Measurements from ENCODE around the gene FTSJ1.

The FTSJ1 gene

DNA sequence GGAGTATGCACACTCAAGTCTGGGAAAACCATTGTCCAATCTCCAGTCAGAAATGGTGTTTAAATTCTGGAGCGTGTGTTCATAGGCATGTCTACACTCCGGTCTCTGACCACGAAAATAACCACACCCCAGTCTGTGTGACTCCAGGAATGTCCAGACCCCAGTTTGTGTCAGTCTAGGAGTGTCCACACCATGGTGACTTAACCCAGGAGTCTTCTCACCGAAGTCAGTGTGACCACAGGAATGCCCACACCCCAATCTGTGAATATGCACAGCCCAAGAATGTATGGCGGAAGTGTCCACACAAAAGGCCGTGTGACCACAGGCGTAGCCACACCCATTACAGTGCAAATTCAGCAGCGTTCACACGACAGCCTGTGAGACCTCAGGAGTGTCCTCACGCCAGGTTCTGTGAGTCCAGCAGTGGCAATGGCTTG, 11.4 kb downstream of the FTSJ1 start:
- H3K9ac ChIP-seq (ENCODE audit: low read depth, low read length), result no peak overlapping the region
- H3K27me3 ChIP-seq (ENCODE audit: insufficient read depth, low read length), result no peaks in the 10 kb centered on the region
- peaks cover 28% of the 10 kb centered on the region for H3K36me3 ChIP-seq (ENCODE audit: insufficient read depth, low read depth, low read length)
- no peak overlapping the region for H3K4me3 ChIP-seq (ENCODE audit: low read length)
- H3K4me1 ChIP-seq (ENCODE audit: insufficient read depth, low read length), result no peaks in the 10 kb centered on the region
- no peak overlapping the region for H3K27ac ChIP-seq (ENCODE audit: low read length)
- H3K9me3 ChIP-seq (ENCODE audit: insufficient read depth, low read depth, low read length), result no peaks in the 10 kb centered on the region

DNA sequence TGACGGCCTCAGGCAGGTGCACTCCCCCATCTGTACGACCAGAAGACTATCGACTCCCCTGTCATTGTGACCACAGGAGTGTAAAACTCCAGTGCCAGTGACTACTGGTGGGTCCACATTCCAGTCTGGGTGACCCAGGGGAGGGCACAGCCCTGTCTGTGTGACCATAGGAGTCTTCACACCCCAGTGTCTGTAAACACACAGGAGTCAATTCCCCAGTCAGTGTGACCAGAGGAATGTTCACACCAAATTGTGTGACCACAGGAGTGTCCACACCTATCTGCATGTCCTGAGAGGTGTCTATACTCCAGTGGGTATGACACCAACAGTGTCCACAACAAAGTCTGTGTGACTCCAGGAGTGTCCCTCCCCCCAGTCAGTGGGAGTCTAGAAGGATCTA, 12.0 kb downstream of the FTSJ1 start:
- Histone ChIP-seq H3K36me3 (ENCODE audit: insufficient read depth, low read depth, low read length) (peaks cover 22% of the 10 kb centered on the region), H3K9ac (ENCODE audit: low read depth, low read length) (no peak overlapping the region), H3K27ac (ENCODE audit: low read length) (no peak overlapping the region), H3K4me3 (ENCODE audit: low read length) (no peak overlapping the region), H3K27me3 (ENCODE audit: insufficient read depth, low read length) (no peaks in the 10 kb centered on the region), H3K4me1 (ENCODE audit: insufficient read depth, low read length) (no peaks in the 10 kb centered on the region), H3K9me3 (ENCODE audit: insufficient read depth, low read depth, low read length) (no peaks in the 10 kb centered on the region)

DNA sequence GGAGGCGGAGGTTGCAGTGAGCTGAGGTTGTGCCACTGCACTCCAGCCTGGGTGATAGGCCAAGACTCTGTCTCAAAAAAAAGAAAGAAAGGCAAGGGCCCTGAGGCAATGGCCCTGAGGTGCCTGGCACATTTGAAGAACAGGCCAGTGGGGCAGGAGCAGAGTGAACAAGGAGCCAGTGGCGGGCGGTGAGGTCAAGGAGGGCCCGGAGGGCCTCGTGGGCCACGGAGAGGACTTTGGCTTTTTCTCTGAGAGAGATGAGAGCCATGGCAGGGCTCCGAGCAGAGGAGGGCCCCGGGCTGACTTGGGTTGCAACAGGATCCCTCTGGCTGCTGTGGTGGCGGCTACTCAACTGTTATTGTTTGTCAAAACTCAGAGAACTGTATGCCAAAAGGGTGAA, 13.3 kb downstream of the FTSJ1 start:
- Histone ChIP-seq H3K27ac (ENCODE audit: low read length) (no peak overlapping the region), H3K4me1 (ENCODE audit: insufficient read depth, low read length) (no peaks in the 10 kb centered on the region), H3K9ac (ENCODE audit: low read depth, low read length) (no peak overlapping the region), H3K4me3 (ENCODE audit: low read length) (no peak overlapping the region), H3K36me3 (ENCODE audit: insufficient read depth, low read depth, low read length) (peaks cover 13% of the 10 kb centered on the region; the same call in 1 of the 2 replicates), H3K9me3 (ENCODE audit: insufficient read depth, low read depth, low read length) (no peaks in the 10 kb centered on the region), H3K27me3 (ENCODE audit: insufficient read depth, low read length) (no peaks in the 10 kb centered on the region)

DNA sequence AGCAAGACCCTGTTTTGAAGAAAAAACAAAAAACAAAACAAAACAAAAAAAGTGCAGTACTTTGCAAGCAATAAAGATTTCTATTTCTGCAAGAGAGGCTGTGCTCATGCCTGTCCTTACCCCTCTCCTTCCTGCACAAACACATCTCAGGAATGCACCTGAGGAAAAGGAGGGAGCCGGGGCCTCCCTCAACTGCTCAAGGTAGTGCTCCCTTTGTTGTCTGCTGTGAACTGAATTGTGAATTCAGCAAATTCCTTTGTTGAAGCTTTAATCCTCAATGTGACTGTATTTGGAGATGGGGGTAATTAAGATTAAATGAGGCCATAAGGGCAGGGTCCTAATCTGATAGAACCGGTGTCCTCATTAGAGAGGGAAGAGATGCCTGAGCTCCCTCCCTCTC, 13.9 kb downstream of the FTSJ1 start:
- Histone ChIP-seq H3K27ac (ENCODE audit: low read length) (no peak overlapping the region), H3K4me3 (ENCODE audit: low read length) (no peak overlapping the region), H3K4me1 (ENCODE audit: insufficient read depth, low read length) (no peaks in the 10 kb centered on the region), H3K27me3 (ENCODE audit: insufficient read depth, low read length) (no peaks in the 10 kb centered on the region), H3K9me3 (ENCODE audit: insufficient read depth, low read depth, low read length) (no peaks in the 10 kb centered on the region), H3K36me3 (ENCODE audit: insufficient read depth, low read depth, low read length) (peaks cover 10% of the 10 kb centered on the region; the same call in 1 of the 2 replicates), H3K9ac (ENCODE audit: low read depth, low read length) (no peak overlapping the region)

DNA sequence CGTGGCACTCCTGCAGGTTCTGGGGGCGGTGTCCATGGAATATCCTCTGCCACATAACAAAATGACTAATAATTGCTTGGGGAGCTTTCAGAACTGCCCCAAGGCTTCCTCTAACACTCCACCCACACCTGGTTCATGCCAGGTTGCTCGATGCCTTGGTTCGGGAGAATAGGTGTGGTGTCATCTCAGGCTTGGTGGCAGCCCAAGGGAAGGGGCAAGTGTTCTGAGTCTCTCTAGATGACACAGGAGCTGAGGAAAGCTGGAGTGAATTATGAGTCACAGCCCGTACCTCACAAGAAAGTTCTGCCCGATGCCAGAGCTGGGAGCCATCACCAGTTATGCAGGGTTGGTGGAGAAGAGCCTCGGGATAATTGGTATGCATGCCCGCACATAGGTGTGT, 14.7 kb downstream of the FTSJ1 start:
- Histone ChIP-seq H3K36me3 (ENCODE audit: insufficient read depth, low read depth, low read length) (peaks cover 4% of the 10 kb centered on the region; the same call in 1 of the 2 replicates), H3K9ac (ENCODE audit: low read depth, low read length) (no peak overlapping the region), H3K4me1 (ENCODE audit: insufficient read depth, low read length) (no peaks in the 10 kb centered on the region), H3K27ac (ENCODE audit: low read length) (no peak overlapping the region), H3K4me3 (ENCODE audit: low read length) (no peak overlapping the region), H3K27me3 (ENCODE audit: insufficient read depth, low read length) (no peaks in the 10 kb centered on the region), H3K9me3 (ENCODE audit: insufficient read depth, low read depth, low read length) (no peaks in the 10 kb centered on the region)

DNA sequence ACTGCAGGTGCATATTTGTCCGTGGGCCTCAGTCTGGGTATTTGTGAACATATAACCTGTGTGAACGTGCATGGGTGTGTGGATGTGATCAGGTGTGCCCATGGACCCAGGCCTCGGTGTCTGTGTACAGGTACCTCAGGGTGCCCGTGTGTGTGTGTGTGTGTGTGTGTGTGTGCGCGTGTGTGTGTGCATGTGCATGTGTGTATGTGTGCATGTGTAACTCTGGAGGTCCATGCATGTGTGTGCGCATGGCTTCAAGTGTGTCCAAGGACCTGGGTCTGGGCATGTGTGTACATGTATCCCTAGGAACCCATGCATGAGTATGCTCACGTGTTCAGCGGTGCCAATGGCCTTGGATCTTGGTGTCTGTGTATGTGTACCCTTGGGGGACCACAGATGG, 15.8 kb downstream of the FTSJ1 start:
- H3K9ac ChIP-seq (ENCODE audit: low read depth, low read length), result no peak overlapping the region
- H3K4me1 ChIP-seq (ENCODE audit: insufficient read depth, low read length), result no peaks in the 10 kb centered on the region
- H3K9me3 ChIP-seq (ENCODE audit: insufficient read depth, low read depth, low read length), result no peaks in the 10 kb centered on the region
- no peaks in the 10 kb centered on the region for H3K27me3 ChIP-seq (ENCODE audit: insufficient read depth, low read length)
- H3K36me3 ChIP-seq (ENCODE audit: insufficient read depth, low read depth, low read length), result no peaks in the 10 kb centered on the region; the same call in 1 of the 2 replicates
- H3K4me3 ChIP-seq (ENCODE audit: low read length), result no peak overlapping the region
- no peak overlapping the region for H3K27ac ChIP-seq (ENCODE audit: low read length)

DNA sequence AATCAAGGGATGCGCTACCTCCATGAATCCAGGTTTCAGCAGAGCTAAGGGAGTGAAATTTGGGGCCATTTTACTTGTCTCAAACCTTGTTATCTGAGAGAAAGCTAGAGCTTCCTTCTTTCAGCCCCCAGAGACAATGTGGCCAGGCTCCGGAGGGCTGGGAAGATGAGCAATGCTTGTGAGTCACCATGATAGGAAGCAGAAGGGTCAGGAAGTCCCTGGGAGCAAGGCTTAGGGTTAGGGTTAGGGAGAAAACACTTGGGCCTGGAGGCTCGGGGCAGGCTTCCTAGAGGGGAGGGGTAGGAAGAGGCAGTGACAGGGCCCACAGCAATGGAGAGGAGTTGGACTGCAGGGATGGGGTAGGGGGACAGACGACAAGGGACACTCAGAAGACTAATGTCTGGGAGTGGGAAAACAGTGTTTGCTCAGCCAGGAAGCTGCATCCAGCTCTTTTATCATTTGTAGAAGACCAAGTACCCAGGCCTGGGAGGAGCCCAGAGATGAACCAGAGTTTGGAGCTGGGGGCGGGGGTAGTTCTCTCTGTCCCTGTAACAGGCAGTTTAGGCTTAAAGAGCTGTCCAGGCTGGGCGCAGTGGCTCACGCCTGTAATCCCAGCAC, 16.4 kb downstream of the FTSJ1 start:
- Histone ChIP-seq H3K9ac (ENCODE audit: low read depth, low read length) (no peak overlapping the region; the same call in 1 of the 2 replicates), H3K27me3 (ENCODE audit: insufficient read depth, low read length) (no peaks in the 10 kb centered on the region), H3K4me1 (ENCODE audit: insufficient read depth, low read length) (no peaks in the 10 kb centered on the region), H3K27ac (ENCODE audit: low read length) (no peak overlapping the region), H3K36me3 (ENCODE audit: insufficient read depth, low read depth, low read length) (no peaks in the 10 kb centered on the region; the same call in 1 of the 2 replicates), H3K4me3 (ENCODE audit: low read length) (no peak overlapping the region), H3K9me3 (ENCODE audit: insufficient read depth, low read depth, low read length) (no peaks in the 10 kb centered on the region)

DNA sequence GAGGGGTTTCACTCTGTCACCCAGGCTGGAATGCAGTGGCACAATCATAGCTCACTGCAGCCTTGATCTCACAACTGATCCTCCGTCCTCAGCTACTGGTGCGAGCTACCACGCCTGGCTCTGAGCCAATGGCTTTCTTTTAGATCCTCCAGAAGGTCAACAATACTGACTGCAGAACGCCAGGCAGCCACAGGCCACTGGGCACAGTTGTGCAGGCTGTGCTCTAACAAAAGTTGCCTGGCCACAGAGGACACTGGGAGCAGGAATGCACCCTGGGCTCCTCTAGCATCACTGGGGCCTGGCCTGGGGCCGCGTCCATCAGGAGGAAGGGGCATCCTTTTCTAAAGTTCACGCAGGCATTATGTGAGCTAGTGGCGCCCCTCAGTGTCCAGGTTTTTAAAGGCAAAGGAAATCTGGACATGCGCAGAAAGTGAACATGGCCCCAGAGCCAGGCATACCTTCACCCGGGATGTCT, 17.9 kb downstream of the FTSJ1 start:
- H3K27ac ChIP-seq (ENCODE audit: low read length), result no peak overlapping the region
- H3K9me3 ChIP-seq (ENCODE audit: insufficient read depth, low read depth, low read length), result no peaks in the 10 kb centered on the region
- H3K36me3 ChIP-seq (ENCODE audit: insufficient read depth, low read depth, low read length), result no peaks in the 10 kb centered on the region
- H3K9ac ChIP-seq (ENCODE audit: low read depth, low read length), result no peak overlapping the region
- no peaks in the 10 kb centered on the region for H3K27me3 ChIP-seq (ENCODE audit: insufficient read depth, low read length)
- no peaks in the 10 kb centered on the region for H3K4me1 ChIP-seq (ENCODE audit: insufficient read depth, low read length)
- H3K4me3 ChIP-seq (ENCODE audit: low read length), result no peak overlapping the region

DNA sequence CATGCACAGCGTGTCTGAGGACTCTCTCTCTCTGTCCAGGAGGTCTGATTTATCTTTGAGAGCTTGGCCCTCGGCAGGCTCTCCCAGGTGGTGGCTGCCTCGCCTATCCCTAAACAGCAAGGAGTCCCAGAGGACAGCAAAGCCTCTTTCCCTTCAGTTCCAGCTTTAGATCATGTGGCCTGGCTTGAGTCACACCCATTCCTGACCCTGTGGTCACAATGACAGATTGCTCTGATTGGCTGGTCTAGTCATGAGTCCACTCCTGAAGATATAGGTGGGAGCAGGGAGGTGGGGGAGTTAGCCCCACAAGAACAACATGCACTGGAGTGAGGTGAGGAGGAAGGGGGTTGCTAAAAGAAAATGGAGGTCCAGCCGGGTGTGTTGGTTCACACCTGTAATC, 20.7 kb downstream of the FTSJ1 start:
- Histone ChIP-seq H3K9me3 (ENCODE audit: insufficient read depth, low read depth, low read length) (no peaks in the 10 kb centered on the region), H3K4me1 (ENCODE audit: insufficient read depth, low read length) (no peaks in the 10 kb centered on the region), H3K9ac (ENCODE audit: low read depth, low read length) (no peak overlapping the region), H3K36me3 (ENCODE audit: insufficient read depth, low read depth, low read length) (no peaks in the 10 kb centered on the region), H3K27me3 (ENCODE audit: insufficient read depth, low read length) (no peaks in the 10 kb centered on the region), H3K4me3 (ENCODE audit: low read length) (no peak overlapping the region), H3K27ac (ENCODE audit: low read length) (no peak overlapping the region)

DNA sequence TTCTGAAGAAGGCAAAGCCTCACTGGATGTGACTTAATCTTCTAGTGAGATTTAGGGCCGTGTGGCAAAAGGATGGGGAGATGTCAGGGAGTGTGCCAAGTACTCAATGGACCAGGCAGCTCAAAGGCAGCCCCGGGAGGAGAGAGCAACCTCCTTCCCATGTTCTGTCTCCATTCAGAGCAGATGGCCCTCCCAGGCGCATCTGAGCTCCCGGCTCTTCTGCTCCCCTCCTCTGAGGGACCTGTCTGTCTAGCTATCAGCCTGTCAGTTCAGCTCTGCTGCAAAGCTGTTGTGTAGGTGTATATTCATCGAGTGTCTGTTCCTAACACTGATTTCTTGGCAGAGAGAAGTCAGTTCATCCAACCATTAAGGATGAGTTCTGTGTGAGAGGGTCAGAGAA, 21.9 kb downstream of the FTSJ1 start:
- no peak overlapping the region for H3K9ac ChIP-seq (ENCODE audit: low read depth, low read length)
- H3K27ac ChIP-seq (ENCODE audit: low read length), result no peak overlapping the region
- no peaks in the 10 kb centered on the region for H3K27me3 ChIP-seq (ENCODE audit: insufficient read depth, low read length)
- H3K36me3 ChIP-seq (ENCODE audit: insufficient read depth, low read depth, low read length), result no peaks in the 10 kb centered on the region
- H3K9me3 ChIP-seq (ENCODE audit: insufficient read depth, low read depth, low read length), result no peaks in the 10 kb centered on the region
- no peaks in the 10 kb centered on the region for H3K4me1 ChIP-seq (ENCODE audit: insufficient read depth, low read length)
- H3K4me3 ChIP-seq (ENCODE audit: low read length), result no peak overlapping the region

DNA sequence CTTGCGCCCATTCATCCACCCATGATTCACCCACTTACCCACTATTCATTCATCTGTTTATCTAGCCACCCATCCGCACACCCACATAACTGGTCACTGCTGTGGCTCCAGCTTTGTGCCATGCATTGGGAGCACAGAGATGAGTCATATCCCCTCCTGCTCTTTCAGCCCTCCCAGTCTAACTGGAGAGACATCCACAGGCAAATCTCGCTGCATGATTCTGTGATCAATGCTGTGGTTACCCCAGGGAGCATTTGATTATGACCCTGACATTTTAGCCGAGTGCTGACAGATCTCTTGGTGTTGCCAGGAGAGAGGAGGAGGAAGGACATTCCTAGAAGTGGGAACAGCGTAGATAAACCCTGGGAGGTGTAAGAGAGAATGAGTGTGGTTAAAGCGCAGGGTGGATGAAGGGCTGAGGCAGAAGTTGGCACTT, 22.4 kb downstream of the FTSJ1 start:
- no peak overlapping the region for H3K27ac ChIP-seq (ENCODE audit: low read length)
- H3K9ac ChIP-seq (ENCODE audit: low read depth, low read length), result no peak overlapping the region

DNA sequence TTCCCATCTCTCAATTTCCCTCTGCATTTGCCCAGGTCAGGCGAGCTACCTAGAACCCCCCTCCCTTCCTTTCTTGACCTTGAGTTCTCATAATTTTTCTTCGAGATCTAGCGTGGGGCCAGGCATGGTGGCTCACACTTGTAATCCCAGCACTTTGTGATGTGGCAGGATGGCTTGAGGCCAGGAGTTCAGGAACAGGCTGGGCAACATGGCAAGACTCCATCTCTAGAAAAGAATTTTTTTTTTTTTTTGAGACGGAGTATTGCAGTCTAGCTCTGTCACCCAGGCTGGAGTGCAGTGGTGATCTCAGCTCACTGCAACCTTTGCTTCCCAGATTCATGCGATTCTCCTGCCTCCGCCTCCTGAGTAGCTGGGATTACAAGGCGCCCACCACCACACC, 28.3 kb downstream of the FTSJ1 start:
- Histone ChIP-seq H3K9ac (ENCODE audit: low read depth, low read length) (no peak overlapping the region), H3K4me3 (ENCODE audit: low read length) (no peak overlapping the region), H3K36me3 (ENCODE audit: insufficient read depth, low read depth, low read length) (no peaks in the 10 kb centered on the region), H3K27me3 (ENCODE audit: insufficient read depth, low read length) (no peaks in the 10 kb centered on the region), H3K4me1 (ENCODE audit: insufficient read depth, low read length) (no peaks in the 10 kb centered on the region), H3K9me3 (ENCODE audit: insufficient read depth, low read depth, low read length) (no peaks in the 10 kb centered on the region), H3K27ac (ENCODE audit: low read length) (no peak overlapping the region)

More for the DNA sequence above, 22.4 kb downstream of the FTSJ1 start:
- Histone ChIP-seq H3K4me1 (ENCODE audit: insufficient read depth, low read length) (no peaks in the 10 kb centered on the region), H3K9me3 (ENCODE audit: insufficient read depth, low read depth, low read length) (no peaks in the 10 kb centered on the region), H3K27me3 (ENCODE audit: insufficient read depth, low read length) (no peaks in the 10 kb centered on the region), H3K36me3 (ENCODE audit: insufficient read depth, low read depth, low read length) (no peaks in the 10 kb centered on the region), H3K4me3 (ENCODE audit: low read length) (no peak overlapping the region)
